ENCODE results near the gene PLCH1. TPM values are rescaled to one million over a fixed set of nuclear protein-coding genes. Genes with fewer than 3 reads are reported as not detected.

Gene PLCH1
- total and polyA plus RNA-seq, 2 experiments from 2014 or later: 8.1 to 25.3 TPM

- TF ChIP-seq ZNF462 (CRISPR knock-in tag; IDR thresholded peaks at IDR 0.05): no peak
- no peak for TF ChIP-seq ETS1 (IDR thresholded peaks at IDR 0.05)
- TF ChIP-seq ZNF114 (CRISPR knock-in tag; IDR thresholded peaks at IDR 0.05): no peak
- TF ChIP-seq REST (IDR thresholded peaks at IDR 0.05; ENCODE audit: unreplicated experiment): no peak
- no peak for TF ChIP-seq CREB1 (CRISPR knock-in tag; IDR thresholded peaks at IDR 0.05; ENCODE audit: low read depth)
- no peak for TF ChIP-seq POLR2AphosphoS5 (IDR thresholded peaks at IDR 0.05; ENCODE audit: low read depth)
- TF ChIP-seq NANOG (IDR thresholded peaks at IDR 0.05; ENCODE audit: borderline replicate concordance): no peak
- no peak for TF ChIP-seq ZNF331 (CRISPR knock-in tag; IDR thresholded peaks at IDR 0.05; ENCODE audit: low read depth)
- no peak for TF ChIP-seq EZH2 (IDR thresholded peaks at IDR 0.05; ENCODE audit: low read depth, unreplicated experiment)
- no peak for TF ChIP-seq STAT1 (IDR thresholded peaks at IDR 0.05; ENCODE audit: unreplicated experiment)
Observed at GRCh38 chr3:155736381-155736780, 8.5 kb downstream of the PLCH1 start (continued).
